ENCODE data around the gene RNF10. TPM values are rescaled to one million over a fixed set of nuclear protein-coding genes. Genes with fewer than 3 reads are reported as not detected.
A peak's percentile ranks its signal among the peaks of the same experiment; 100 is the strongest.

The RNF10 gene
- total RNA-seq, 1 experiment from 2014 or later: 166 TPM

DNA sequence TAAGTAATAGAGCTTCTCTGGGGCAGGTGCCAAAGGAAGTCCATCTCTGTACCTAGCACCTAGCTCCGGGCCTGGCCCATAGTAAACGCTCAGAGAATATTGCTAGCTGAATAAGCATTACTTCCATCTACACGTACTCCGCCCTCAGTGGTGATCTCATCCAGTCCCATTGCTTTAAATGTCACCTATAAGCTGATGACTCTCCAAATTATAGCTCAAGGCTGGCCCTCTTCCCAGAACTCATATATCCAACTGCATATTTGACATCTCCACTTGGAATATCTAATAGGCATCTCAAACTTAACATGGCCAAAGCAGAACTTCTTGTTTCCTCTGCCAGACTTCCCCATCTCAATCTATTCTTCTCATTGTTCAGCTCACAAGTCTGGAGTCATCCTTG lies 45.1 kb upstream of the RNF10 start:
- ChIA-PET POLR2A (interaction anchor here (0.7 kb wide), 1 partner anchor 1377 kb away, joined by 3 read pairs; no protein-coding TSS in a partner anchor), CTCF (interaction anchor here (0.7 kb wide), 2 partner anchors 19 to 1912 kb away, joined by 3 to 5 read pairs; partner anchors contain the start of gene SRSF9)
- no peak for DNase-seq (ENCODE audit: unreplicated experiment)
- no peaks in the 10 kb centered on the region for H3K27me3 Mint-ChIP-seq (ENCODE audit: insufficient read depth, unreplicated experiment)
- BruUV-seq (replicated peaks): no TSS peak
- H3K9me3 Mint-ChIP-seq (ENCODE audit: unreplicated experiment): no peaks in the 10 kb centered on the region
- intact Hi-C loops (cut with micrococcal nuclease): no loop called here
- no peak overlapping the region for H3K27ac Mint-ChIP-seq (ENCODE audit: low read depth, unreplicated experiment)
- no peak overlapping the region for H3K4me3 Mint-ChIP-seq (ENCODE audit: unreplicated experiment)
- peaks cover 21% of the 10 kb centered on the region for H3K36me3 Mint-ChIP-seq (ENCODE audit: insufficient read depth, unreplicated experiment)
- H3K4me1 Mint-ChIP-seq (ENCODE audit: insufficient read depth, unreplicated experiment): no peaks in the 10 kb centered on the region
- TF ChIP-seq CTCF (IDR thresholded peaks at IDR 0.05; ENCODE audit: unreplicated experiment): no peak

DNA sequence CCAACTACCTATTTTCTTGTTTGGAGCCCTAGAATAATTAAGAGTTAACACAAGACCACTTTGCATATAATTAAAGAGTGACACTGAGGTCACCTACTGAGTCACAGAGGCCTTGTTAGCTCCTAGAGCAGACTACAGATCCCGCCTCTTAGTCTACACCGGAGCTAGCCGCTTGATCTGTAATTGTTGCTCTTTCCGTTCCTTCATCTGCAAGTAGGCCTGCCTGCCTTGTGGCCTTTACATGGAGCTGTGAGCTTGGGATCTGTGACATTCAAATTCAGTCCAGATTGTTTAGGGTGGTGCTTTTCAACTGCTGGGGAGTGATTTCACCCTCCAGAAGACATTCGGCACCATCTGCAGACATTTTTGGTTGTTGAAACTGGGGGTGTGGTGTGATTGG lies 43.8 kb upstream of the RNF10 start:
- CTCF ChIA-PET: interaction anchor here (0.5 to 2.6 kb wide), 5 partner anchors 14 to 136 kb away, joined by 3 to 15 read pairs (median 3); partner anchors contain the start of genes COQ5 and SRSF9
- H3K4me1 Mint-ChIP-seq (ENCODE audit: insufficient read depth, unreplicated experiment): peaks cover 9% of the 10 kb centered on the region
- intact Hi-C loops (cut with micrococcal nuclease): no loop called here
- POLR2A ChIA-PET: interaction anchor here (0.5 to 0.9 kb wide), 2 partner anchors 31 to 182 kb away, joined by 3 to 4 read pairs; no protein-coding TSS in a partner anchor
- TF ChIP-seq CTCF (IDR thresholded peaks at IDR 0.05; ENCODE audit: unreplicated experiment): no peak
- H3K36me3 Mint-ChIP-seq (ENCODE audit: insufficient read depth, unreplicated experiment): peaks cover 21% of the 10 kb centered on the region
- no peaks in the 10 kb centered on the region for H3K27me3 Mint-ChIP-seq (ENCODE audit: insufficient read depth, unreplicated experiment)
- DNase-seq (ENCODE audit: unreplicated experiment): no peak
- no peaks in the 10 kb centered on the region for H3K9me3 Mint-ChIP-seq (ENCODE audit: unreplicated experiment)
- no peak overlapping the region for H3K27ac Mint-ChIP-seq (ENCODE audit: low read depth, unreplicated experiment)
- H3K4me3 Mint-ChIP-seq (ENCODE audit: unreplicated experiment): no peak overlapping the region
- no TSS peak for BruUV-seq (replicated peaks)

GRCh38 chr12:120490833-120491512 lies 43.2 kb upstream of the RNF10 start:
- H3K36me3 Mint-ChIP-seq (ENCODE audit: insufficient read depth, unreplicated experiment): peaks cover 27% of the 10 kb centered on the region
- no peak for TF ChIP-seq CTCF (IDR thresholded peaks at IDR 0.05; ENCODE audit: unreplicated experiment)
- no peaks in the 10 kb centered on the region for H3K27me3 Mint-ChIP-seq (ENCODE audit: insufficient read depth, unreplicated experiment)
- no peak for DNase-seq (ENCODE audit: unreplicated experiment)
- H3K27ac Mint-ChIP-seq (ENCODE audit: low read depth, unreplicated experiment): no peak overlapping the region
- POLR2A ChIA-PET: no interaction called here
- intact Hi-C loops (cut with micrococcal nuclease): no loop called here
- H3K9me3 Mint-ChIP-seq (ENCODE audit: unreplicated experiment): no peaks in the 10 kb centered on the region
- peaks cover 9% of the 10 kb centered on the region for H3K4me1 Mint-ChIP-seq (ENCODE audit: insufficient read depth, unreplicated experiment)
- CTCF ChIA-PET: interaction anchor here (0.5 to 2.6 kb wide), 5 partner anchors 15 to 137 kb away, joined by 3 to 15 read pairs (median 3); partner anchors contain the start of genes COQ5 and SRSF9
- H3K4me3 Mint-ChIP-seq (ENCODE audit: unreplicated experiment): no peak overlapping the region
- BruUV-seq (replicated peaks): no TSS peak

- peak overlapping the region; percentile 88 for H3K4me3 Mint-ChIP-seq (ENCODE audit: unreplicated experiment)
- no peak for DNase-seq (ENCODE audit: unreplicated experiment)
- TF ChIP-seq CTCF (IDR thresholded peaks at IDR 0.05; ENCODE audit: unreplicated experiment): no peak
- intact Hi-C loops (cut with micrococcal nuclease): loop anchor here (1.0 to 2.0 kb wide), 2 partner anchors 26 to 40 kb away; partner anchors contain the start of genes RNF10 and SRSF9
- ChIA-PET POLR2A (interaction anchor here (0.6 to 4.5 kb wide), 23 partner anchors 12 to 409 kb away, joined by 3 to 56 read pairs (median 4); partner anchors contain the start of genes COQ5, COX6A1, POP5 and RNF10), CTCF (interaction anchor here (0.6 to 1.9 kb wide), 7 partner anchors 17 to 88 kb away, joined by 3 to 5 read pairs (median 4); partner anchors contain the start of gene SRSF9)
- peaks cover 16% of the 10 kb centered on the region for H3K4me1 Mint-ChIP-seq (ENCODE audit: insufficient read depth, unreplicated experiment)
- peak overlapping the region; percentile 86 for H3K27ac Mint-ChIP-seq (ENCODE audit: low read depth, unreplicated experiment)
- H3K36me3 Mint-ChIP-seq (ENCODE audit: insufficient read depth, unreplicated experiment): peaks cover 45% of the 10 kb centered on the region
- no peaks in the 10 kb centered on the region for H3K9me3 Mint-ChIP-seq (ENCODE audit: unreplicated experiment)
- no peaks in the 10 kb centered on the region for H3K27me3 Mint-ChIP-seq (ENCODE audit: insufficient read depth, unreplicated experiment)
- no TSS peak for BruUV-seq (replicated peaks)
Measured at GRCh38 chr12:120495186-120495730, 38.9 kb upstream of the RNF10 start.

Measured in MCF 10A (cell line).